WTC11 (cell line): ENCODE measurements around the gene ANKRD39. TPM values are rescaled to one million over a fixed set of nuclear protein-coding genes. Genes with fewer than 3 reads are reported as not detected.
"Not testable (repeated sequence)": the region's sequence is repeated elsewhere in the genome, so short reads cannot be mapped to it uniquely, and the experiment has no call there.

Source experiments
- ATAC-seq: fragments of 200-7000 bp; cut with Tn5 transposase; 2 replicates; pipeline ENCODE4 v1.10.0; 2021; ENCODE audit warnings: mild to moderate bottlenecking, moderate library complexity
- CTCF ChIA-PET: fragments of 300-600 bp; sonication (Branson Sonifier 250); formaldehyde crosslinking; loops from one replicate; lab custom pipeline; 2021; ENCODE audit warnings: antibody characterized with exemption; lab: Charles Lee
- POLR2A ChIA-PET: fragments of 350-600 bp; sonication (Branson Sonifier 250); formaldehyde crosslinking; loops from one replicate; lab custom pipeline; 2021; ENCODE audit warnings: antibody characterized with exemption; lab: Charles Lee
- DNase-seq: peaks from one replicate; pipeline ENCODE4 v3.0.0; 2021; ENCODE audit warnings: low spot score
- H3K27ac Mint-ChIP-seq: 2 replicates; pipeline ENCODE4 v1.8.0; 2021; ENCODE audit warnings: mixed read lengths
- H3K27me3 Mint-ChIP-seq: 2 replicates; pipeline ENCODE4 v1.8.0; 2021; ENCODE audit warnings: low read depth, mild to moderate bottlenecking, moderate library complexity, mixed read lengths
- H3K36me3 Mint-ChIP-seq: 2 replicates; pipeline ENCODE4 v1.8.0; 2021; ENCODE audit warnings: mixed read lengths
- H3K4me1 Mint-ChIP-seq: 2 replicates; pipeline ENCODE4 v1.8.0; 2022; ENCODE audit warnings: mixed read lengths
- H3K4me3 Mint-ChIP-seq: 2 replicates; pipeline ENCODE4 v1.8.0; 2021; ENCODE audit warnings: mild to moderate bottlenecking, moderate library complexity, mixed read lengths
- H3K9me3 Mint-ChIP-seq: 2 replicates; pipeline ENCODE4 v1.8.0; 2021; ENCODE audit warnings: mixed read lengths
- ATF1 ChIP-seq: sonication (generic); formaldehyde crosslinking; IDR thresholded peaks from 2 replicates; pipeline ENCODE4 v1.8.1; 2023; ENCODE audit warnings: mild to moderate bottlenecking, moderate library complexity, missing genetic modification reagents
- ATF6 ChIP-seq: sonication (generic); formaldehyde crosslinking; IDR thresholded peaks from 2 replicates; pipeline ENCODE4 v1.8.1; 2023; ENCODE audit warnings: mild to moderate bottlenecking, missing genetic modification reagents
- CBFB ChIP-seq: sonication (generic); formaldehyde crosslinking; IDR thresholded peaks from 2 replicates; pipeline ENCODE4 v1.8.1; 2022; ENCODE audit warnings: mild to moderate bottlenecking, low read depth, missing genetic modification reagents
- CTCF ChIP-seq: fragments of 200-600 bp; IDR thresholded peaks from 2 replicates; pipeline ENCODE4 v1.8.0; 2022; ENCODE audit warnings: antibody characterized with exemption
- E2F5 ChIP-seq: sonication (generic); formaldehyde crosslinking; IDR thresholded peaks from 2 replicates; pipeline ENCODE4 v1.8.1; 2022; ENCODE audit warnings: mild to moderate bottlenecking, moderate library complexity, missing genetic modification reagents
- ESRRA ChIP-seq: sonication (generic); formaldehyde crosslinking; IDR thresholded peaks from 2 replicates; pipeline ENCODE4 v1.8.1; 2022; ENCODE audit warnings: mild to moderate bottlenecking, missing genetic modification reagents, borderline replicate concordance
- HMGXB4 ChIP-seq: sonication (generic); formaldehyde crosslinking; IDR thresholded peaks from 2 replicates; pipeline ENCODE4 v1.8.1; 2023; ENCODE audit warnings: mild to moderate bottlenecking, moderate library complexity, missing genetic modification reagents
- IRF2 ChIP-seq: sonication (generic); formaldehyde crosslinking; IDR thresholded peaks from 2 replicates; pipeline ENCODE4 v1.8.0; 2022; ENCODE audit warnings: low read depth, missing genetic modification reagents, borderline replicate concordance
- KAT7 ChIP-seq: sonication (generic); formaldehyde crosslinking; IDR thresholded peaks from 2 replicates; pipeline ENCODE4 v1.8.1; 2023; ENCODE audit warnings: missing genetic modification reagents, mild to moderate bottlenecking, borderline replicate concordance
- NFATC4 ChIP-seq: fragments of 250-450 bp; sonication (Bioruptor Pico); IDR thresholded peaks from 2 replicates; pipeline ENCODE4 v1.9.0; 2021; ENCODE audit warnings: mild to moderate bottlenecking
- RORB ChIP-seq: fragments of 250-450 bp; sonication (Bioruptor Pico); IDR thresholded peaks from 2 replicates; pipeline ENCODE4 v1.9.0; 2021; ENCODE audit warnings: mild to moderate bottlenecking
- SMAD3 ChIP-seq: sonication (generic); formaldehyde crosslinking; IDR thresholded peaks from 2 replicates; pipeline ENCODE4 v1.8.0; 2022; ENCODE audit warnings: missing genetic modification reagents, mild to moderate bottlenecking, borderline replicate concordance
- TEAD4 ChIP-seq: sonication (generic); formaldehyde crosslinking; IDR thresholded peaks from 2 replicates; pipeline ENCODE4 v1.8.0; 2022; ENCODE audit warnings: mild to moderate bottlenecking, missing genetic modification reagents
- ZBTB21 ChIP-seq: sonication (generic); formaldehyde crosslinking; IDR thresholded peaks from 2 replicates; pipeline ENCODE4 v1.8.1; 2023; ENCODE audit warnings: mild to moderate bottlenecking, missing genetic modification reagents, borderline replicate concordance
- ZNF263 ChIP-seq: sonication (generic); formaldehyde crosslinking; IDR thresholded peaks from 2 replicates; pipeline ENCODE4 v1.8.1; 2022; ENCODE audit warnings: low read depth, mild to moderate bottlenecking, moderate library complexity, missing genetic modification reagents
- ZNF423 ChIP-seq: fragments of 250-450 bp; sonication (Bioruptor Pico); IDR thresholded peaks from 2 replicates; pipeline ENCODE4 v2.1.2; 2022; ENCODE audit warnings: mild to moderate bottlenecking, moderate library complexity
- total RNA-seq: library from RNA; stranded (reverse); gene quantifications from 3 replicates; pipeline ENCODE4 v1.2.3, GENCODE V29; 2021
- TF ChIP-seq, protein P1 (sequence below): fragments of 250-450 bp; sonication (Bioruptor Pico); IDR thresholded peaks from 2 replicates; pipeline ENCODE4 v1.9.0; 2021; ENCODE audit warnings: mild to moderate bottlenecking

Gene ANKRD39
- total RNA-seq, 1 experiment from 2014 or later, result 17.9 TPM

DNA sequence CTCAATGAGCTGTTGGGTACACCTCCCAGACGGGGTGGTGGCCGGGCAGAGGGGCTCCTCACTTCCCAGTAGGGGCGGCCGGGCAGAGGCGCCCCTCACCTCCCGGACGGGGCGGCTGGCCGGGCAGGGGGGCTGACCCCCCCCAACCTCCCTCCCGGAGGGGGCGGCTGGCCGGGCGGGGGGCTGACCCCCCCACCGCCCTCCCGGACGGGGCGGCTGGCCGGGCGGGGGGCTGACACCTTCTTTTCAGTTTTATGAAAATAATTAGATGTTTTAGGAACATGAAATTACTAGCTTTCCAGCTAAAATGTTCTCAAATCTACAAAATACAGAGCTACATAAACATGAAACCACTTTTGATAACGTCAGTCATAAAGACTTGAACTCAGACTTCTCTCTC is 51.9 kb downstream of the ANKRD39 start:
- DNase-seq, ATAC-seq, POLR2A ChIA-PET, H3K36me3 Mint-ChIP-seq, H3K27ac Mint-ChIP-seq, H3K9me3 Mint-ChIP-seq, H3K4me1 Mint-ChIP-seq, H3K4me3 Mint-ChIP-seq, H3K27me3 Mint-ChIP-seq: not testable (repeated sequence)
- CTCF ChIA-PET, result interaction anchor here (0.5 kb wide), 1 partner anchor 598 kb away, joined by 5 read pairs; no protein-coding TSS in a partner anchor

GRCh38 chr2:96804986-96805385 is 52.8 kb downstream of the ANKRD39 start:
- TF ChIP-seq ZBTB21, result no peak
- no peak for TF ChIP-seq ATF1 (CRISPR knock-in tag)
- TF ChIP-seq CTCF, result no peak
- TF ChIP-seq KAT7 (CRISPR knock-in tag), result no peak
- TF ChIP-seq CBFB (CRISPR knock-in tag), result no peak
- no peak for TF ChIP-seq HMGXB4 (CRISPR knock-in tag)
- TF ChIP-seq ZNF263 (CRISPR knock-in tag), result no peak
- no peak for TF ChIP-seq IRF2 (CRISPR knock-in tag)
- TF ChIP-seq NFATC4 (CRISPR knock-in tag), result no peak
- TF ChIP-seq ATF6 (CRISPR knock-in tag), result no peak
- TF ChIP-seq, protein P1, sequence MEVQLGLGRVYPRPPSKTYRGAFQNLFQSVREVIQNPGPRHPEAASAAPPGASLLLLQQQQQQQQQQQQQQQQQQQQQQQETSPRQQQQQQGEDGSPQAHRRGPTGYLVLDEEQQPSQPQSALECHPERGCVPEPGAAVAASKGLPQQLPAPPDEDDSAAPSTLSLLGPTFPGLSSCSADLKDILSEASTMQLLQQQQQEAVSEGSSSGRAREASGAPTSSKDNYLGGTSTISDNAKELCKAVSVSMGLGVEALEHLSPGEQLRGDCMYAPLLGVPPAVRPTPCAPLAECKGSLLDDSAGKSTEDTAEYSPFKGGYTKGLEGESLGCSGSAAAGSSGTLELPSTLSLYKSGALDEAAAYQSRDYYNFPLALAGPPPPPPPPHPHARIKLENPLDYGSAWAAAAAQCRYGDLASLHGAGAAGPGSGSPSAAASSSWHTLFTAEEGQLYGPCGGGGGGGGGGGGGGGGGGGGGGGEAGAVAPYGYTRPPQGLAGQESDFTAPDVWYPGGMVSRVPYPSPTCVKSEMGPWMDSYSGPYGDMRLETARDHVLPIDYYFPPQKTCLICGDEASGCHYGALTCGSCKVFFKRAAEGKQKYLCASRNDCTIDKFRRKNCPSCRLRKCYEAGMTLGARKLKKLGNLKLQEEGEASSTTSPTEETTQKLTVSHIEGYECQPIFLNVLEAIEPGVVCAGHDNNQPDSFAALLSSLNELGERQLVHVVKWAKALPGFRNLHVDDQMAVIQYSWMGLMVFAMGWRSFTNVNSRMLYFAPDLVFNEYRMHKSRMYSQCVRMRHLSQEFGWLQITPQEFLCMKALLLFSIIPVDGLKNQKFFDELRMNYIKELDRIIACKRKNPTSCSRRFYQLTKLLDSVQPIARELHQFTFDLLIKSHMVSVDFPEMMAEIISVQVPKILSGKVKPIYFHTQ, result no peak
- TF ChIP-seq ESRRA (CRISPR knock-in tag), result no peak
- Mint-ChIP-seq H3K9me3 (peaks cover 6% of the 10 kb centered on the region), H3K4me3 (no peak overlapping the region), H3K4me1 (no peaks in the 10 kb centered on the region), H3K36me3 (peaks cover 9% of the 10 kb centered on the region), H3K27ac (no peak overlapping the region), H3K27me3 (no peaks in the 10 kb centered on the region)
- CTCF ChIA-PET, result no interaction called here
- ATAC-seq (no peak), DNase-seq (no peak)
- POLR2A ChIA-PET, result no interaction called here

GRCh38 chr2:96802721-96803120 is 55.1 kb downstream of the ANKRD39 start:
- DNase-seq (no peak), ATAC-seq (no peak)
- no peak for TF ChIP-seq RORB
- TF ChIP-seq SMAD3, result no peak
- TF ChIP-seq E2F5 (CRISPR knock-in tag), result no peak
- no peak for TF ChIP-seq TEAD4 (CRISPR knock-in tag)
- TF ChIP-seq ZNF423 (CRISPR knock-in tag), result no peak
- H3K4me1 Mint-ChIP-seq, result no peaks in the 10 kb centered on the region
- no peak overlapping the region; the same call in 1 of the 2 replicates for H3K27ac Mint-ChIP-seq
- H3K27me3 Mint-ChIP-seq, result no peaks in the 10 kb centered on the region
- ChIA-PET CTCF (interaction anchor here (0.6 to 2.5 kb wide), 2 partner anchors 11 to 14 kb away, joined by 3 to 8 read pairs; partner anchors contain the start of gene CNNM3), POLR2A (no interaction called here)
- no peak overlapping the region for H3K4me3 Mint-ChIP-seq
- peaks cover 6% of the 10 kb centered on the region for H3K36me3 Mint-ChIP-seq
- H3K9me3 Mint-ChIP-seq, result peaks cover 6% of the 10 kb centered on the region
